ENCODE measurements around the gene SMARCD1.

Gene SMARCD1

DNA sequence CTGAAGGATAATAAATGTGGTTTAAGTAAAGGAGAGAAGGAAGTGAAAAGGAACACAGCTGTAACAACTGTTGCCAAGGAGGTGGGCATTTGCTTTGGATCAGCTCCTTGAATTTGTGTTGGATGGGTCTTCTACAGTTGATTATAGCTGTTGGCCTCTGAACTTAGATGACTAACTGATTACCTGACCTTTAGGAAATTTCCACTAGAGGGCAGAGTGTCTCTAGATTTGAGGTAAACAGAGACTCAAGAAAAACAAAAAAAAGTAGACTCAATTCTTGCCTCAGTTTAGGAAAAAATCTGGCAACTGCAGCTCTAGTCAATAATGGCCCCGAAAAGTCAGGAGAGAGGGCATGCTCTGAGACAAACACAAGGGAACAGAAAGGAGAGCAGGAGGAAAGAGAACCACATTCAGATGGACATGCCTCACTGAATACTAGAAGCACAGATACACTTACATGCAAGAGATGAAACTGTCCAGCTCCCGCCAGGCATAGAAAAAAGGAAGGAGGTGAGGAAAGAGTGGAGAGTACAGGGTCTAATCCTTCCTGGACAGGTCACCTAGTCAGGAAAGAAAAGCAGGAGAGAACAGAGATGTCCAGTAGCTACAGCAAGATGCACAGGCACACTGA lies 47.5 kb downstream of the SMARCD1 start:
- no peak for TF ChIP-seq TAF1 (IDR thresholded peaks at IDR 0.05; ENCODE audit: borderline replicate concordance, insufficient read depth, low read length)

DNA sequence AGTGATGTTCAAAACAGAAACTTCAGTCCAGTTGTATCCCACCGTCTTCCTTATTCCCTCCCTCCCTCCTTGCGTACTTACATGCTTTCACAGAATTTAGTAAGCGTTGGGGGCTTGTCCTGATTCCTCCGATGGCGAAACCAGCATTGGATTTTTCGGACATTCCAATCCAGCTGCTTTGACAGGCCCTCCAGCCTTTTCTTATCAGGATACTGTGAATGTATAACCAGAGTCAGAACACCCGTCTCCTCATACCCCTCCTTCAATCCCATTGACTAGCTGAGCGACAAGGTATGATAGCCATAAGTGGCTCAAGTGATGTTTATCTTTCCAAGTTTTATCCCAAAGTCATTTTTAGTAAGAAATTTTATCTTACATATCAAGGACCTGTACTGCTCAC lies 57.9 kb downstream of the SMARCD1 start:
- TF ChIP-seq SIN3A (IDR thresholded peaks at IDR 0.05; ENCODE audit: borderline replicate concordance, insufficient read depth, low read length): no peak
- TF ChIP-seq FOXP2 (optimal IDR thresholded peaks at IDR 0.05; ENCODE audit: borderline replicate concordance, extremely low read depth, extremely low read length, insufficient read depth): no peak
- TF ChIP-seq, protein P1, sequence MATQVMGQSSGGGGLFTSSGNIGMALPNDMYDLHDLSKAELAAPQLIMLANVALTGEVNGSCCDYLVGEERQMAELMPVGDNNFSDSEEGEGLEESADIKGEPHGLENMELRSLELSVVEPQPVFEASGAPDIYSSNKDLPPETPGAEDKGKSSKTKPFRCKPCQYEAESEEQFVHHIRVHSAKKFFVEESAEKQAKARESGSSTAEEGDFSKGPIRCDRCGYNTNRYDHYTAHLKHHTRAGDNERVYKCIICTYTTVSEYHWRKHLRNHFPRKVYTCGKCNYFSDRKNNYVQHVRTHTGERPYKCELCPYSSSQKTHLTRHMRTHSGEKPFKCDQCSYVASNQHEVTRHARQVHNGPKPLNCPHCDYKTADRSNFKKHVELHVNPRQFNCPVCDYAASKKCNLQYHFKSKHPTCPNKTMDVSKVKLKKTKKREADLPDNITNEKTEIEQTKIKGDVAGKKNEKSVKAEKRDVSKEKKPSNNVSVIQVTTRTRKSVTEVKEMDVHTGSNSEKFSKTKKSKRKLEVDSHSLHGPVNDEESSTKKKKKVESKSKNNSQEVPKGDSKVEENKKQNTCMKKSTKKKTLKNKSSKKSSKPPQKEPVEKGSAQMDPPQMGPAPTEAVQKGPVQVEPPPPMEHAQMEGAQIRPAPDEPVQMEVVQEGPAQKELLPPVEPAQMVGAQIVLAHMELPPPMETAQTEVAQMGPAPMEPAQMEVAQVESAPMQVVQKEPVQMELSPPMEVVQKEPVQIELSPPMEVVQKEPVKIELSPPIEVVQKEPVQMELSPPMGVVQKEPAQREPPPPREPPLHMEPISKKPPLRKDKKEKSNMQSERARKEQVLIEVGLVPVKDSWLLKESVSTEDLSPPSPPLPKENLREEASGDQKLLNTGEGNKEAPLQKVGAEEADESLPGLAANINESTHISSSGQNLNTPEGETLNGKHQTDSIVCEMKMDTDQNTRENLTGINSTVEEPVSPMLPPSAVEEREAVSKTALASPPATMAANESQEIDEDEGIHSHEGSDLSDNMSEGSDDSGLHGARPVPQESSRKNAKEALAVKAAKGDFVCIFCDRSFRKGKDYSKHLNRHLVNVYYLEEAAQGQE (IDR thresholded peaks at IDR 0.05; ENCODE audit: insufficient read depth in 1 of 2, low read depth in 2 of 2, low read length in 2 of 2): no peak
- TF ChIP-seq POLR2AphosphoS5 (IDR thresholded peaks at IDR 0.05; ENCODE audit: low read depth, low read length): no peak
- no peak for TF ChIP-seq TAF1 (IDR thresholded peaks at IDR 0.05; ENCODE audit: borderline replicate concordance, insufficient read depth, low read length)

DNA sequence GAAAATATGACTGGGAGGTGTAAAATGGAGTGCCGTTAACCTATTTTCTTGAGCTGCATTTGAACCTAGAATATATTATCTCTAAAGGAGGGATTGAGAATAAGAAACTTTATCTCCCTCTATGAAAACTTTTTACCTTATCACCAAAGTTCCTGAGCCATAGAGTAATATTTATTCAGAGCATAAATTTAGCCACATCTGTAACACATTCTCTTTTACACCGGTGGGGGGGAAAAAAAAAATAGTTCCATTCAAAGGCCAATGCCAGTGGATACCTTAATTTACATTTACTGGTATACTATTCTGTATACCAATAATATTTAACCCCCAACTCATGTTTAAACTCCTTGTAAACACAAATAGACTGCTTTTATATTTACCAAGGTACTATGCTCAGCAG lies 60.3 kb downstream of the SMARCD1 start:
- TF ChIP-seq, protein P1 (IDR thresholded peaks at IDR 0.05; ENCODE audit: insufficient read depth in 1 of 2, low read depth in 2 of 2, low read length in 2 of 2): no peak
- TF ChIP-seq POLR2AphosphoS5 (IDR thresholded peaks at IDR 0.05; ENCODE audit: low read depth, low read length) (no peak), SIN3A (IDR thresholded peaks at IDR 0.05; ENCODE audit: borderline replicate concordance, insufficient read depth, low read length) (no peak), TAF1 (IDR thresholded peaks at IDR 0.05; ENCODE audit: borderline replicate concordance, insufficient read depth, low read length) (no peak), FOXP2 (optimal IDR thresholded peaks at IDR 0.05; ENCODE audit: borderline replicate concordance, extremely low read depth, extremely low read length, insufficient read depth) (no peak)

DNA sequence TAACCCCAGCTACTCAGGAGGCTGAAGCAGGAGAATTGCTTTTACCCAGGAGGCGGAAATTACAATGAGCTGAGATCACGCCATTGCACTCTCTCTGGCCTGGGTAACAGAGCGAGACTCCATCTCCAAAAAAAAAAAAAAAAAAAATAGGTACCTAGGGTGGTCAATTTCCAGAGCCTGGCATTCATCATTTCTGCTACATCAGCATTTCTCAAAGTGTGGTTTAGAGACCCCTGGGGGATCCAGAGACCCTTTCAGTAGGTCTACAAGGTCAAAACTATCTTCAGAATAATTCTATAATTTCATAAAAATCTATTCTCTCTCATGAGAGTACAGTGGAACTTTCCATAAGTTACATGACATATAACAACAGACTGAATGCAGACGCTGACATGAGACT lies 62.1 kb downstream of the SMARCD1 start:
- TF ChIP-seq TAF1 (IDR thresholded peaks at IDR 0.05; ENCODE audit: borderline replicate concordance, insufficient read depth, low read length) (no peak), SIN3A (IDR thresholded peaks at IDR 0.05; ENCODE audit: borderline replicate concordance, insufficient read depth, low read length) (no peak)

DNA sequence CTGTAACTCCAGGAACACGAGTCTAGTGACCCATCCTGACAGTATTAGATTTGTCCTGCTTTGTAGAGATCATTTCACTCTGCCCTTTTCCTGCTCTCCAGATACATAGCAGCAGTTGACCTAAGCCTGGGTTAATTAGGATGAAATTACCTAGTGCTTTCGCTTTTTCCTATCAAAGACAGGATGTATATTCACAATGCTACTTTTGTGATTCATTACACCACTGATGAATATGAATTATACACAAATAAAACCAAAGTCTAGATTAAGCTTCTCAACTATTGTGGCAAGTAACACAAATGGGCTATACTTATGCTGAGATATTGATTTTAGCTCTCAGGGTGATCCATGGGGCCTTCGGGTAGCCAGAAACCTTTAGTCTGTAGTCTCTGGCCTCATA lies 64.2 kb downstream of the SMARCD1 start:
- TF ChIP-seq, protein P1 (IDR thresholded peaks at IDR 0.05; ENCODE audit: insufficient read depth in 1 of 2, low read depth in 2 of 2, low read length in 2 of 2): no peak
- TF ChIP-seq FOXP2 (optimal IDR thresholded peaks at IDR 0.05; ENCODE audit: borderline replicate concordance, extremely low read depth, extremely low read length, insufficient read depth) (no peak), POLR2AphosphoS5 (IDR thresholded peaks at IDR 0.05; ENCODE audit: low read depth, low read length) (no peak), SIN3A (IDR thresholded peaks at IDR 0.05; ENCODE audit: borderline replicate concordance, insufficient read depth, low read length) (no peak), TAF1 (IDR thresholded peaks at IDR 0.05; ENCODE audit: borderline replicate concordance, insufficient read depth, low read length) (no peak)

All from PFSK-1 (cell line).